GM21737 (cell line): ENCODE measurements around the gene TMEM141.
"Not testable (repeated sequence)": the region's sequence is repeated elsewhere in the genome, so short reads cannot be mapped to it uniquely, and the experiment has no call there.

Experiments used
- ATAC-seq: cut with Tn5 transposase; IDR thresholded peaks from one replicate; pipeline ENCODE4 v1.9.1; 2021; ENCODE audit warnings: mild to moderate bottlenecking, moderate library complexity; ENCODE audit not compliant: unreplicated experiment

TMEM141 gene

DNA sequence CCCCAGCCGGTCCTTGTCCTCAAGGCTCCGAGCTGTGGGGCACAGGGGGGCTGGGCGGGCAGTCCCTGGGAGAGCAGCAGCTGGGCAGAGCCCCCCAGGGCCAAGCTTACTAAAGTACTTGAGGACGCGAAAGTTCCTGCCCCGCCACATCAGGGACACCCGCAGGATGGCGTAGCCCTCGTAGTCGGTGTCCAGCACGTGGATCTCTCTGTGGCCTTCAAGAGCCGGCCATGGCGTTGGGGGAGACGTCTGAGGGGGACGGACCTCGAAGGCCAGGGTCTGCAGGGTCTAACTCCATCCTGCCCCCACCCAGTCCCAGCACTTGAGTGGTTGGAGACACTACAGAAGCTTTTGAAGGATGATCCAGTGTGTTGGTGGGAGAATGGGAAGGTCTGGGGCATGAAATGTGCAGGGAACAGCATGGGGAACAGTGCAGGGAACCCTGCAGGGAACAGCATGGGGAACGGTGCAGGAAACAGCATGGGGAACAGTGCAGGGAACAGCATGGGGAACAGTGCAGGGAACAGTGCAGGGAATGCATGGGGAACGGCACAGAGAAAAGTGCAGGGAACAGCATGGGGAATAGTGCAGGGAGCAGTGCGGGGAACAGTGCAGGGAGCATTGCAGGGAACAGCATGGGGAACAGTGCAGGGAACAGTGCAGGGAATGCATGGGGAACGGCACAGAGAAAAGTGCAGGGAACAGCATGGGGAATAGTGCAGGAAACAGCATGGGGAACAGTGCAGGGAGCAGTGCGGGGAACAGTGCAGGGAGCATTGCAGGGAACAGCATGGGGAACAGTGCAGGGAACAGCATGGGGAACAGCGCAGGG is 35.6 kb upstream of the TMEM141 start:
- not testable (repeated sequence) for ATAC-seq

DNA sequence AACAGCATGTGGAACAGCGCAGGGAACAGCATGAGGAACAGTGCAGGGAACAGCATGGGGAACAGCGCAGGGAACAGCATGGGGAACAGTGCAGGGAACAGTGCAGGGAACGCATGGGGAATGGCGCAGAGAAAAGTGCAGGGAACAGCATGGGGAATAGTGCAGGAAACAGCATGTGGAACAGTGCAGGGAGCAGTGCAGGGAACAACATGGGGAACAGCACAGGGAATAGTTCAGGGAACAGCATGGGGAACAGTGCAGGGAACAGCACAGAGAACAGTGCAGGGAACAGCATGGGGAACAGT is 35.1 kb upstream of the TMEM141 start:
- ATAC-seq: no peak

DNA sequence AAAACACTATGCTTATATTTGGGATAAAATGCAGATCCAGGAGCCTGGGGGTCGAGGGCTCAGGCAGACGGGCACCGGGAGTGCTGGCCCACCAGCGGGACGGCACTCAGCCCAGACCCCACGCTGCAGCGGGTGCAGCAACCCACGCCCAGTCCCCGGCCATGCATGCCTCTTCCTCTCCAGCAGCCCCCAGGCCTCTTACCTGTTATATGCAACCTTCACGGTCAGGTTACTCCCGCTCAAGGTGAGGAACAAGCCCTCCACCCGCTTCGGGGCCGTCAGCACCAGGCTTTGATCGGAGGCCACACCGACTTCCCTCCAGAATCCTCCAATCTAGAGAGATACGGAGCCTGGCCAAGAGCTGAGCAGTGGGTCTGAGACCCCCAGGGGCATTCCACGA is 34.3 kb upstream of the TMEM141 start:
- ATAC-seq: no peak

DNA sequence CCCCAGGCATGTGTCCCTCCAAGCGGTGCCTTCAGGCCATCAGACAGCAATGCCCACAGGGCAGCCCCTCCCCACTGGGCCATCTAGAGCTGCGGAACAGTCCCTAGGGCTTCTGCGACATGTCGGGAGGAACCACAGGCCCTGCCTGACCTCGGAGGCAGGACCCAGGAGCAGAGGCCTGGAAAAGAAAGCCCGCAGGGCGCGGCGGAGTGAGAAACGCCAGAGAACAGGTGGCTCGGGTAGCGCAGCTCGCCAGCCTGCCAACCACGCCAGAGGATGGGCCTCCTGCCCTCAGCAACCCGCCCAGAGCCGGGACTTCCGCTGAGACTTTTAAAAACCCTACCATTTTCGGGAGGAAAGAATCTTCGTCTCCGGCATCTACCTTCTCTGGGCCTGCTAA is 33.8 kb upstream of the TMEM141 start:
- no peak for ATAC-seq

DNA sequence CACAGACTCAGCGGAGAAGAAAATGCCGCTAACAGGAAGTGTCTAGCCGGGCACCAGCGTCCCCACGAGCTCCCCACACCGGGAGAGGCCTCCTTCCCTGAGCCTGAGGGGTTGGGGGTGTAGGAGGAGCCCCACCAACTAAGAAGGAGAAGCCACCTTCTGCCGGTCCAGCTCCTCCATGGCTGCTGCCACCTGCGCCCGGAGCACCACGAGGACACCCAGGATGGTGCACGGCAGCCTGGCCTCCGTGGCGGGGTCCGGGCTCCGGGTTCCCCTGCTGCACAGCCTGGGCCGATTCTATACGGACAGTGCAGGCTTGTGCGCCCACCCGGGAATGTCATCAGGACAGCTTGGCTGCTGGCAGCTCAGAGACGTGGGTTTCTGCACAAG is 33.4 kb upstream of the TMEM141 start:
- no peak for ATAC-seq

DNA sequence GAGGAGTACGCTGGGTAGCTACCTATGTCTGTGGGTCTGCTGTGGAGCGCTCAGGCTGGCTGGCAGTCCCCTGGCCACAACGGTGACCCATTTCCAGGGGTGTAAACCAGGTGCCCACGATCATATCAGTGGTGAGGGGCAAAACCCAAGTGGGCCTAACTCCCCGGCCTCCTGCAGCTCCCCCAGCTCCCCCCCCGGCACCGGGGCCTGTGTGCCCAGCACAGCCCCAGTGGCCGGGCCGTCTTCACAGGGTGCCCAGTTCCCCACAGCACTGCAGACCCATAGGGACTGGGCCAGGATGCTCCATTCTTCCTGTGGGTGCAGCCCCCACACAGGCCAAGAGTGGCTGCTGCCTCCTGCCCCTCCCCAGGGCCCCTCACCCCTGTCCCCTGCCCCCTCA is 32.1 kb upstream of the TMEM141 start:
- no peak for ATAC-seq

DNA sequence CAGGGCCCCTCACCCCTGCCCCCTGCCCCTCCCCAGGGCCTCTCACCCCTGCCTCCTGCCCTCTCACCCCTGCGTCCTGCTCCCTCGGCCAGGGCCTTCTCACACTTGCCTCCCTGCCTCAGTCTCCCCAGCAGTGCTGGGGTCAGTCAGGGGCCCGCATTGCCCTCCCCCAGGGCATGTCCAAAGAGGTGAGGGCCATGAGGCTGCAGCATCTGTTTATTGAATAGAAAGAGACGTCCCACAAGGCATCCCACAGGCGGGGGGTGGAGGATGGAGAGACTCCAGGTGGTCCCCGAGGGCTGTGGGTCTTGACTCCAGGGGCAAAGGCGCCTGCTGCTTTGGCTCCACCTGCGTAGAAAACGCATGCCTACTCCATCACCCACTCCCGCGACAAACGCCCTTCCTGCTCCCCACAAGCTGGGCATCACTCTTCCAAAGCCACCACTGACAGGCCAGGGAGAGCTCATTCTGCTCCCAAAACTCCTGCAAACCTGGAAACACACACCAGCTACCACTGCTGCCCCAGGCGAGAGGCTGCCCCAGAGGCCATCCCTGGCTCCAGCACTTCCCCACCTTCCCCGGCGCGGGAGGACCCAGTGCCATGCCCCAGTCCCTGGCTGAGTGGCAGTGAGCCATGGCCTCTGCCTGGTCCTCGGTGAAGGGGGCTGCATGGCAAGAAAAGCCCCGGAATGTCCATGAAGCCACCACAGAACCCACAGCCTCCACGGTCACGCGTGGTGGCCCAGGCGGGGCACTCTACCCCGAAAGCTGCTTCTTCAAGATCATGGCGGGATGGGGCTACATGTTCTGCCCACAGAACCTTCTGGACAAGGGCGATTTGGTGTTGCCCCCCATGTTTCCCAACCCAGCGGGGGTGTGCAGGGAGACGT is 31.5 kb upstream of the TMEM141 start:
- no peak for ATAC-seq

DNA sequence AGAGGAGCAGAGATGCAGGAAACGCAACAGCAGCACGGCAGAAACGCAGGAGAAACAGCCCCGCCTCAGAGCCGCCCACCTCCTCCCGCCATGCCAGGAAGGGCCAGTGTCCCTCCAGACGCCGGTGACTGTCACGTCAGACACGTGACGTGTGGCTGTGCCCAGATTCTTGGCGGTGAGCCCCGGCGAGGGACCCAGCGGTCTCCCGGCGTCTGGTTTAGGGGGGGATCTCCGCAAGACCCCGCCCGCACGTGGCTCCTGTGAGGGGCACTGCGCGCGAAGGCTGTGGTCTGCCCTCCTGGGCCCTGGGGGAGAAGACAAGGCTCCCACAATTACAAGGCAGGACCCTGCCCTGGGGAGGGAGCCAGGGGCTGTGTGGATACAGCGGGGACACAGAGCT is 30.7 kb upstream of the TMEM141 start:
- no peak for ATAC-seq

DNA sequence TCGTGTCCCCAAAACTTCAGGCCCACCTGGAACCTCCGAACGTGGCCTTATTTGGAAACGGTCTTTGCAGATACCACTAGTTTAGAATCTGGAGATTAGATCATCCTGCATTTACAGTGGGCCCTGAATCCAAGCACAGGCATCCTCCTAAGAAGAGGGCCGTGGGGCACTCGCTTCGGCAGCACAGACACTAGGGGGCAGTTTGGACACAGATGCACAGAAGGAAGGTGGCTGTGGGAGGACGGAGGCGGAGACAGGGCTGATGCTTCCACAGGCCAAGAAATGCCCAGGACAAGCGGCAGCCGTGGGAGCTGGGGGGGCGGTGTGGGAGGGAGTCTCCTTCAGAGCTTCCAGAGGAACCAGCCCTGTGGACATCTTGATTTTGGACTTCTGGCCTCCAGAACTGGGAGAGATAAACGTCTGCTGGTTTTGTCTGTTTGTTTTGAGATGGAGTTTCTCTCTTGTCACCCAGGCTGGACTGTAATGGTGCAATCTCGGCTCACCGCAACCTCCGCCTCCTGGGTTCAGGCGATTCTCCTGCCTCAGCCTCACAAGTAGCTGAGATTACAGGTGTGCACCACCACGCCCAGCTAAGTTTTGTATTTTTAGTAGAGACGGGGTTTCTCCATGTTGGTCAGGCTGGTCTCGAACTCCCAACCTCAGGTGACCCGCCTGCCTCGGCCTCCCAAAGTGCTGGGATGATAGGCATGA is 30.2 kb upstream of the TMEM141 start:
- not testable (repeated sequence) for ATAC-seq

DNA sequence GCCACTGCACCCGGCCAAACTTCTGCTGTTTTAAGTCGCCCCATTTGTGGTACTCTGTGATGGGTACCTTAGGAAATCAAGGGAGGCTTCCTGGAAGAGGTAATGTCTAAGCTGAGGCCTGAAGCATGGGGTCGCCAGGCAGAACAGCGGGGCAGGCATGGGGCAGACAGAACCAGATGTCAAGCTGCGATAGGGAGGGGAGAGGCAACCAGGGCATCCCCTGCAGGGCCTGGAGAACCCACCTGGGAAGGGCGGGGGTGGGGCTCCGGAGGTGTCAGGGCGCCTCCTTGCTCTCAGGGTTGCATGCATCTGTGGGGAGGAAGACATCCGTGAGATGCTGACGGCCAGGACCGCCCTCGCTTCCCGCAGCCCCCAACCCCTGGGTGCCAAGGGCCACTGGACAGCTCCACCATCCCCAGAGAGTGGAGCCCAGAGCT is 29.6 kb upstream of the TMEM141 start:
- ATAC-seq: no peak

DNA sequence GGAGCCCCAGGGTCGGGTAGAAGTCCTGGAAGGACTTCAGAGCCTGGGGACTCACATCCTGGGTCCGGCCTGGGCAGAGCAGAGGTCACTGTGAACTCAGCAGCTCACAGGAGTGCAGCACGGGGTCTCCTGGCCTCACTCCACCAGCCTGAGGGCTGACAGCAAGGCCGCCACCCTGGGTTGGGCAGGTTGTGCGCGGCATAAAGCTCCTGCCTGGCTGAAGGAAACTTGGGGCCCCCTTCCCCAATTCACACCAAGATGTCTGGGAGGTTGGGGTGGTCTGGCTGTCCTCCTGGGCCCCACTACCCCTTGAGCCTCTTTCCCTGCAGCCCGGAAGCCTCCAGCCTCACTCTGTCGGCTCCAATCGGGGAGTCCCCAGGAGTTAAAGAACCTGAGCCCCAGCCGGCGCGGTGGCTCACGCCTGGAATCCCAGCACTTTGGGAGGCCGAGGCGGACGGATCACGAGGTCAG is 28.9 kb upstream of the TMEM141 start:
- ATAC-seq: no peak

DNA sequence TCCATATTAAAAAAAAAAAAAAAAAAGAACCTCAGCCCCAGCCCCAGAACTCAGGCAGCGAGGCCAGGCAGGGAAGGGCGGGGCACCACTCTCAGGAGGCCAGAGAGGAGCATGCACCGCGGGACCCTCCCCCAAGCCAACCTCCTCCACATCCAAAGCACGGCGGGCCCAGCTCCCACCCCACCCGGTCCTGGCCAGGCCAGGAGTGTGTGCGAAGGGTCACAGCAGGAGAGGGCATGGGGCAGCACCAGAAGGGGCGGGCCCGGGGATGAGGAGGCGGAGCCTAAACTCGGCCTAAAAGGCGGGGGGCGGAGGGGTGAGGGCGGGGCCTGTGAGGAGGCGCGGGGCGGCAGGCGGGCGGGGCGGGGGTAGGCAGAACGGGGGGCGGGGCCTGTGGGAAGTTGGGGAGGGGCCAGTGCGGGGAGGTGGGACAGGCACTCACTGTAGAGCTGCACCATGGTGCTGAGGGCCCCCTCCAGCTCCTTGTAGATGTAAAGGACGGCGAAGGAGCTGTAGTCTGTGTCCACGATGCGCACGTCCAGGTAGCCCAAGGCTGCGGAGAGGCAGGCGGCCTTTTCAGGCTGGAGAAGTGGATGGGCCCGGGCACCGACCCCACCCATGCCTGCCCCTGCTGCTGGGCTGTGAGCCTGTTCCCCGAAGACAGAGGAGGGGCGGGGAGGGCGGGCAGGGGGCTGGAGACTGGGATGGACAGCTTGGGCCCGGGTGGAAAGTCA is 28.1 kb upstream of the TMEM141 start:
- no peak for ATAC-seq

DNA sequence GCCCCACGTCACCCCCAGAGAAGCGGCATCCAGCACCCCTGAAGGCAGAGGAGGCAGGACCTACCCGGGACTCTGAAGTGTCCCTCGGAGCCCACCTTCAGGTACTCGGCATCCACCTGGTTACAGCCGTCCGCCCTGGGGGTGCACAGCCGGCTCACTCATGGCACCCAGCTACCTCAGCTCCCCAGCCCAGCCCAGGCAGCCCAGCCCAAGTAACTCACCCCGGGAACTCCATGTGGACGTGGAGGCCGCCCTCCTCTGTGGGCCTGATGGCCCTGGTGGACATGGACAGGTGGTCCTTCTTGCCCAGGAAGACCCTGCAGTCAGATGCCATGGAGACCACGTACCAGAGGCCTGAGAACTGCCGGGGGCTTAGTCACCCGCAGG is 27.5 kb upstream of the TMEM141 start:
- ATAC-seq: no peak

DNA sequence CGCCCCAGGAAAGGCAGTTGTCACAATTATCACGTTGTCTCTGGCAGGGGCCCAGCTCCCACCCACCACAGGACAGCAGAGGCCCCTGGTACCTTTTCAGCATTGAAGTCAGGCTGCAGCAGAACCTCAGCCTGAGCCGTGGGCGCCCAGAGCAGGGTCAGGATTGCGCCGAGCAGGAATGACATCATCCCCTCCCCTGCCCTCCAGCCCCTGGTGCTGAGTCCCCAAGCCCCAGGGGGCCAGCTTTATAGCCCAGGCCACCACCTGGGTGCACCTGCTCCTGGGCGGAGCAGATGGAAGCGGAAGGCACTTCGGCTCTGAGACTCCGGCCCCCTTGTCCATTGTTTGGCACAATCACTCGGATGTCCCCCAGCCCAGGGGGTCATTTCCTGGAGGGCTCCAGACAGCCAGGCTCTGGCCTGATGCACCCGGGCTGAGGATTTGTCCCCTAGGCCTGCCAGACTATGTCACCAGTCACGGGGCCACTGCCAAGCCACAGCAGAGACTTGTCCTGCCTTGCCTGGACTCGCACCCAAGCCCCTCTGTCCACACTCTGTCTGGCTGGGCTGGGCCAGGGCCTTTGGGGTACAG is 26.7 kb upstream of the TMEM141 start, which contains the start of gene LCN15:
TSS of gene LCN15 (minus strand) at position 218 of the 591 bp plus-strand sequence. CDS start at position 188, 30 bp downstream.
- ATAC-seq: no peak

DNA sequence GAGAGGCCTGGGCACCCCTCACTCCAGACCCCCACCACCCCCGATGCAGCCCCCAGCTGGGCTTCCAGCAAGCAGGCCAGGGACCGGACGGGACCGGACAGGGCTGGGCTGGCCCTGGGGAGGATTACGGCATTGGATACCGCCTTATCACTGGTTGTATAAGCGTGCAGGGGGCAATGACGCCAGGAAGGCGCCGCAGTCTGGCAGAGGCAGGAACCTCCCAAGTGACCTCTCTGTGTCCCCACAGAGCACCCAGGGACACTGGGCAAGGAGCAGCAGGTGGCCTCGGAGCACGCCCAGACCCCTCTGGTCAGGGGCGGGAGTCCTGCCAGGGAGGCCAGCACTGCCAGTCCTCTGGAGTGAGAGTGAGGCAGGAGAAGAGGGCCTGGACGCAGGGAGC is 26.1 kb upstream of the TMEM141 start:
- no peak for ATAC-seq

DNA sequence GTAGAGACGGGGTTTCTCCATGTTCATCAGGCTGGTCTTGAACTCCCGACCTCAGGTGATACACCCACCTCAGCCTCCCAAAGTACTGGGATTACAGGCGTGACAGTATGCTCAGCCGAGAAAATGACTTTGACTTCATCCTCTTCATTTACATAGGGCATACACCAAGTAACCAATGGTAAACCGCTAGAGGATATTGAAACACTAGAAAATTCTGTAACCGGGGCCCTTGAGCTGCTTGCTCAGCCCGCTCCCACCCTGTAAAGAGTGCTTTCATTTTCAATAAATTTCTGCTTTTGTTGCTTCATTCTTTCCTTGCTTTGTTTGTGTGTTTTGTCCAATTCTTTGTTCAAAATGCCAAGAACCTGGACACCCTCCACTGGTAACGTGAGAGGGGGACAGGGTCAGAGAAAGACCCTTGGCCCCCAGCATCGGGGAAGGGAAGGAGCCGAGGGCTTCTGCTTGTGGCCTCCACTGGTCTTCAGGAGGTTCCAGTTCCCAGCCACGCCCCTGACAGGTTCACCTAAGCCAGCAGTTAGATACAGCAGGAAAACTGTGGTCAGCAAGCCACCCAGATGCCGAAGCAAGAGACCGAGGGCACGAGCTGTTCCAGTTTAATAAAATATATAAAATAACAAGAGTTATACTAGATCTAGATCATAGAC is 25.3 kb upstream of the TMEM141 start:
- ATAC-seq: peak; percentile 51

DNA sequence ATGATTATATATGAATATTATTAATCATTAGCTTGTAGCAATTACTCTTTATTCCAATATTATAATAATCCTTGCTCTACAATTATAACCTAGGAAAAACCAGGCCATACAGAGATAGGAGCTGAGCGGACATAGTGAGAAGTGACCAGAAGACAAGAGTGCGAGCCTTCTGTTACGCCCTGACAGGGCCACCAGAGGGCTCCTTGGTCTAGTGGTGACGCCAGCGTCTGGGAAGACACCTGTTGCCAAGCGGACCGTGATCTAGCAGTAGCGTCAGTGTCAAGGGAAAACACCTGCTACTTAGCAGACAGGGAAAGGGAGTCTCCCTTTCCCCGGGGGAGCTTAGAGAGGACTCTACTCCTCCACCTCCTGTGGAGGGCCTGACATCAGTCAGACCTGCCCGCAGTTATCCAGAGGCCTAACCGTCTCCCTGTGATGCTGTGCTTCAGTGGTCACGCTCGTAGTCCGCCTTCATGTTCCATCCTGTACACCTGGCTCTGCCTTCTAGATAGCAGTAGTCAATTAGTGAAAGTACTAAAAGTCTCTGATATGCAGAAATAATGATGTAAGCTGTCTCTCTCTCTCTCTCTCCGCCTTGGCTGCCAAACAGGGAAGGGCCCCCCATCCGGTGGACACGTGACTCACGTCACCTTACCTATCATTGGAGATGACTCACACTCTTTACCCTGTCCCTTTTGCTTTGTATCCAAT is 24.6 kb upstream of the TMEM141 start:
- ATAC-seq: not testable (repeated sequence)

DNA sequence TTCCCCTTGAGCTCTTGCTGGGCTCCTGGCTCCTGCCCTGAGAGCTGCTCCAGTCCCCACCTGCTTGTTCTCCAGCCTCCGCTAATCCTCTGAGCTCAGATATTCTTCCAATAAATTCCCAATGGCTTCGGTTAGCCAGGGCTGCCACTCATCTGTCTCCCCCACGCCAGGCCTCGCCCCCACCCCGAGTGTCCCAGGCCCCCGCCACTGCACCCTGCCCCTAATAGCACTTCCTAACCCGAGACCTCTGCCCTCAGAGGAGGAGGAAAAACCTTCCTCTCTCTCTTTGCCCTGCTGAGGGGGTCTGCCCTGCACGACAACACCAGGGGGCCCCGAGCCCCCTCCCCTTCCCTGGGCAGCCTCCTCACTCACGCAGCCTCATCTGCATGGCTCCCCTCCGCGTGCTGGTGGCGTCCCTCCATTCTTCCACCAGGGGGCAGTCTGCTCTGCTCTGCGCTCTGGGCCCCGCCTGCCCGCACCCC is 21.4 kb upstream of the TMEM141 start:
- no peak for ATAC-seq

DNA sequence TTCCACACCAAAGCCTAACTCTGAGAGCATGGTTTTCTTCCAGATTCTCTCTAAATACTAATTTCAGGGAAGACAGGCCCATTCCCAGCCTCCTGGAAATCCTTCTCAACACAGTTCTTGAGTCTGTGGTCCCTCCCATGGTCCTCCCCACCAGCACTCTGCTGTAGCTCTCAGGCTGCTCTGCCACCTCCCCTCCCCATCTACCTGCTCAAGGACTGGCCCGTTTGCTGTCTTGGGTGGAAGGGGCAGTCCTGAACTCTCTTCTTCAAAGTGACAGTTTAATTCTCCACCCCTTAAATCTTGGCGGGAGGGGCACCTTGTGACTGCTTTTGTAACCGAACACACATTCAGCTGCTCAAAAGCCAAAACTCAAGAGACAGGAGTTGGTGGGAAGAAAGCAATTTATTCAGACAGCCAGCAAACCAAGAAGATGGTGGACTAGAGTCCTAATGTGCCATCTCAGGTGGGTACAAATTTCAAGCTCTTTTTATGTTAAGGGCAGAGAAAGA is 19.2 kb upstream of the TMEM141 start:
- ATAC-seq: no peak
